ENCODE data around the gene PKP1. TPM values are rescaled to one million over a fixed set of nuclear protein-coding genes. Genes with fewer than 3 reads are reported as not detected.

The PKP1 gene
- total RNA-seq, 1 donor from 2014 or later, result 2.2 TPM

DNA sequence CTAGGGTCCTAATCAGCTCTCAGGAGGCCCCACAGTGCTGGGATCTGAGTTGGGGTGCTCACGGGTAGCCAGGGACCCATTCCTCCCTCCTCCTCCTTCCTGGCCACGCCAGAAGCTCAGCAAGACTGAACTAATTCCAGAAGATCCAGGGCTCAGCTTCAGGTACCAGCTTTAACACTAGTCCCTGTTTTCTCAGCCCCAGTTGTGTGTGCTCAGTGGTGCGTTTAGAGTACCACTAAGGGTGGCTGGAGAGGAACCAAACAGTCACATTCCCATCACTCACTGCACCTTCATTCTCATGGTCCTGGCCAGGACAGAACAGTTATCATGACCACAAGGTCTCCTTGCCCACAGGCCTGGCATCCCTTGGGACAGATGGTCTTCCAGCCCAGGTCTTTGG is 20.8 kb downstream of the PKP1 start:
- Histone ChIP-seq H3K4me3 (no peak overlapping the region), H3K9me3 (no peaks in the 10 kb centered on the region), H3K27me3 (ENCODE audit: low read depth) (no peaks in the 10 kb centered on the region), H3K4me1 (peaks cover 30% of the 10 kb centered on the region), H3K27ac (no peak overlapping the region), H3K36me3 (no peaks in the 10 kb centered on the region)
- intact Hi-C loops (cut with DNase I), result no loop called here
- ATAC-seq (no peak), DNase-seq (no peak)
- no peak for TF ChIP-seq CTCF (IDR thresholded peaks at IDR 0.05)

- Histone ChIP-seq H3K9me3 (no peaks in the 10 kb centered on the region), H3K36me3 (no peaks in the 10 kb centered on the region), H3K4me1 (peaks cover 40% of the 10 kb centered on the region), H3K27me3 (ENCODE audit: low read depth) (no peaks in the 10 kb centered on the region), H3K4me3 (no peak overlapping the region), H3K27ac (no peak overlapping the region)
- TF ChIP-seq CTCF (IDR thresholded peaks at IDR 0.05), result no peak
- intact Hi-C loops (cut with DNase I), result no loop called here
- ATAC-seq (no peak), DNase-seq (peak; percentile 51)
Observed at GRCh38 chr1:201305815-201306214, 22.5 kb downstream of the PKP1 start.

DNA sequence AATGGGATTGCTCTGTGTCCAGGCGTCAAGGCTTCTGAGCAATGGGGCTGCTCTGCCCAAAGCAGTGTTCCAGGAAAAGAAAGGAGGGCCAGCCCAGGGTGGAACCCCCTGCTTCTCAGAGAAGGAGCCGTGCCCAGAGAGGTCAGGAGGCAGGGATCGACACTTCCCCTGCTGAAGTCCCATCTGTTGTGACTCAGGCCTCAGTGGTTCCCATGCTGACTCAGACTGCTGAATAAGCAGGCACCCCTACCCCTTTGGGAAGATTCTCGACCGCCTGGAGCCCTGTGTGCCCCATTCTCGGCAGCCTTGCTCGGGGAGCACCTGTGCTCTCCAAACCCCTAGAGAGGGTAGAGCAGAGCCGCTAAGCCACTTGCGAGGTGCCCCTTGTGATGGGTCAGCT is 23.9 kb downstream of the PKP1 start:
- H3K27me3 ChIP-seq (ENCODE audit: low read depth), result no peaks in the 10 kb centered on the region
- no peak for DNase-seq
- H3K4me1 ChIP-seq, result peaks cover 51% of the 10 kb centered on the region
- no peak overlapping the region for H3K4me3 ChIP-seq
- TF ChIP-seq CTCF (IDR thresholded peaks at IDR 0.05), result no peak
- H3K27ac ChIP-seq, result no peak overlapping the region
- intact Hi-C loops (cut with DNase I), result no loop called here
- no peaks in the 10 kb centered on the region for H3K36me3 ChIP-seq
- ATAC-seq, result no peak
- H3K9me3 ChIP-seq, result no peaks in the 10 kb centered on the region

DNA sequence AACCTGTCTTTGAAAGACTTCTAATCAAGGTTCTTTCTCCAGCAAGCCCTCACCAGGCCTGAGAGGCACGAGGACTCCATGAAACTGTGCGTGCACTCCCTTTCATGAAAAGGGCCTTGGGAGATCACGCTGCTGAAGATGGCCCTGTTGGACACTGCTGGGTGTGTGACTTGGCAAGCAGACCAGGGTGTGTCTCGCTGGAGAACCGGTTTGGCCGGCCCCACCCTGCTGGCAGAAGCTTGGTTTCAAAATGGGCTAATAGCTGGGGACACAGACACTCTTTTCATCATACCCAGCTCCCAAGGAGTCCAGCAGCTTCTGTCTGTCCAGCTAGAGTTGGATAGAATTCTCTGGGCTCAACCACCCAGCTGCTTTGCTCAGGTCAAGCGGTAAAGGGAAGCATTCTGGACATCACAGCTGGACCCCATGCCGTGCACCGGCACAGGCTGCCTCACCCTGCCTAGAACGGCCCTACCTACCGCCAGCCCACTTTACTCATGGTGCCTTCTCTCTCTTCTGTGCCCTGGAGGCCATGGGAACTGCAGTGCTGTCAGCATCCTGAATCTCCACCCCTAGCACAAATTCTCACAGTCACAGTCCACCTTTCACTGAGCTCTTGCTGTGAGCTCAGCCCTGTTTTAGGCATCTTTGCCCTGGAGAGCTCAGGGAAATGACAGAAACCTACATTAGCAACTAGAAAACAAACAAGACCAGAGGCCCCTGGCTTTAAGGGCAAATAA is 24.6 kb downstream of the PKP1 start:
- Histone ChIP-seq H3K27me3 (ENCODE audit: low read depth) (no peaks in the 10 kb centered on the region), H3K4me1 (peaks cover 51% of the 10 kb centered on the region), H3K36me3 (no peaks in the 10 kb centered on the region), H3K9me3 (no peaks in the 10 kb centered on the region), H3K4me3 (no peak overlapping the region), H3K27ac (no peak overlapping the region)
- DNase-seq (no peak), ATAC-seq (no peak)
- intact Hi-C loops (cut with DNase I), result no loop called here
- no peak for TF ChIP-seq CTCF (IDR thresholded peaks at IDR 0.05)

DNA sequence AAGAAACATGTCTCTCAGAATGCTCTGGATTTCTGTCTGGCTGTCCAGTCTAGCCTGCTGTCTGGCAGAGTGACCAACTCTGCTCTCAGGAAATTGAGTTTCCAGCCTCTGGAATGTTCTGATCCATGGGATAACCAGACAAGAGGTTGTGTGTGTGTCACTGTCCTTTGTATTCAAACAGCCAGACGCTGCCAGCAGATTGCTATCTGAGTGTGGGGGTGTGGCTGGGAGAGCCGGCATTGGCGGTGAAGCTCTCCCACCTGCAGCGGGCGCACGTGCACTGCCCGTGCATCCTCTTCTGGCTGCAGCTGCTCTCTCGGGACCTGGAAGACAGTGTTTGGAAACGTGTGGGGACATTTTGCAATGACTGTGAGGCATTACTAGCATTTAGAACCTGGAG is 26.1 kb downstream of the PKP1 start:
- Histone ChIP-seq H3K4me1 (peaks cover 51% of the 10 kb centered on the region), H3K9me3 (no peaks in the 10 kb centered on the region), H3K27ac (peak overlapping the region; percentile 67), H3K36me3 (no peaks in the 10 kb centered on the region), H3K4me3 (no peak overlapping the region), H3K27me3 (ENCODE audit: low read depth) (no peaks in the 10 kb centered on the region)
- ATAC-seq (peak; percentile 70), DNase-seq (peak; percentile 70)
- peak; percentile 38 for TF ChIP-seq CTCF (IDR thresholded peaks at IDR 0.05)
- intact Hi-C loops (cut with DNase I), result no loop called here

Measured in lower lobe of right lung (tissue), 2 donors.